Ishikawa (cell line): Measurements from ENCODE around the gene ESYT1.
A peak's percentile ranks its signal among the peaks of the same experiment; 100 is the strongest.

Experiments used
- CEBPB ChIP-seq: IDR thresholded peaks from 2 replicates; pipeline ENCODE4 v1.6.1; 2012
- CREB1 ChIP-seq: IDR thresholded peaks from 2 replicates; pipeline ENCODE4 v1.6.1; 2012; ENCODE audit warnings: low read depth
- EGR1 ChIP-seq: IDR thresholded peaks from 2 replicates; pipeline ENCODE4 v1.6.1; 2012
- EP300 ChIP-seq: IDR thresholded peaks from 2 replicates; pipeline ENCODE4 v1.6.1; 2012; ENCODE audit warnings: borderline replicate concordance
- FOXM1 ChIP-seq: IDR thresholded peaks from 2 replicates; pipeline ENCODE4 v1.6.1; 2012; ENCODE audit warnings: low read depth, borderline replicate concordance
- NFIC ChIP-seq: IDR thresholded peaks from 2 replicates; pipeline ENCODE4 v1.6.1; 2012
- RAD21 ChIP-seq: IDR thresholded peaks from 2 replicates; pipeline ENCODE4 v1.6.1; 2012; ENCODE audit warnings: low read depth
- TAF1 ChIP-seq: IDR thresholded peaks from 2 replicates; pipeline ENCODE4 v1.6.1; 2012; ENCODE audit warnings: low read depth, mild to moderate bottlenecking
- TCF12 ChIP-seq: IDR thresholded peaks from 2 replicates; pipeline ENCODE4 v1.6.1; 2012; ENCODE audit warnings: low read depth
- TEAD4 ChIP-seq: IDR thresholded peaks from 2 replicates; pipeline ENCODE4 v1.6.1; 2012
- USF1 ChIP-seq: IDR thresholded peaks from 2 replicates; pipeline ENCODE4 v1.6.1; 2012
- YY1 ChIP-seq: IDR thresholded peaks from 2 replicates; pipeline ENCODE4 v1.6.1; 2012; ENCODE audit warnings: low read depth
- ZBTB7A ChIP-seq: IDR thresholded peaks from 2 replicates; pipeline ENCODE4 v1.6.1; 2012; ENCODE audit warnings: low read depth
- TF ChIP-seq, protein P1 (sequence below): IDR thresholded peaks from 2 replicates; pipeline ENCODE4 v1.6.1; 2012; ENCODE audit warnings: low read depth, mild to moderate bottlenecking
- TF ChIP-seq, protein P2 (sequence below): IDR thresholded peaks from 2 replicates; pipeline ENCODE4 v1.6.1; 2012

The ESYT1 gene

GRCh38 chr12:56162468-56163290 is 34.6 kb downstream of the ESYT1 start:
- TF ChIP-seq TEAD4 (0 out of 2 replicates have a peak, but pooled peaks have one; percentile 8), CEBPB (no peak), EP300 (no peak)

- TF ChIP-seq RAD21 (no peak), TAF1 (0 out of 2 replicates have a peak, but pooled peaks have one; percentile 23)
These were observed 35.7 kb downstream of the ESYT1 start for GRCh38 chr12:56163533-56164344.

DNA sequence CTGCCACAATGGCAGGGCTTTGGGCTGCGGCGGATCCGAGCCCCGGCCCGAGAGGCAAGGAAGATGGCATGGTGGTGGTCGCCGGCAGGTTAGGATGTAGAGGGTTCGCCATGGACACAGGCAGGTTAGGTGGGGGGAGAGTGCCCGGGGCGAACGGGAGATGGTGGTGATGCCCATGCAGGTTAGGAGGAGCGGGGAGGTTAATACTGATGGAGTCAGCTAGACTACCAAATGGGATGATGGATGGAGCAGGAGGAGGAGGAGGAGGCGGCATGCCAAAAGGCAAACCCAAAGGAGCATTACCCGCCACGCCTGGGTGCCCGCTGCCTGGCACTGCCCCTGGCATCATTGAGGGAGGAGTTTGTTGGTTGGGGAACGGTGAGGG is 36.3 kb downstream of the ESYT1 start:
- no peak for TF ChIP-seq YY1
- no peak for TF ChIP-seq EP300
- TF ChIP-seq ZBTB7A, result no peak
- no peak for TF ChIP-seq TCF12
- no peak for TF ChIP-seq CREB1
- no peak for TF ChIP-seq TAF1
- TF ChIP-seq, protein P1, sequence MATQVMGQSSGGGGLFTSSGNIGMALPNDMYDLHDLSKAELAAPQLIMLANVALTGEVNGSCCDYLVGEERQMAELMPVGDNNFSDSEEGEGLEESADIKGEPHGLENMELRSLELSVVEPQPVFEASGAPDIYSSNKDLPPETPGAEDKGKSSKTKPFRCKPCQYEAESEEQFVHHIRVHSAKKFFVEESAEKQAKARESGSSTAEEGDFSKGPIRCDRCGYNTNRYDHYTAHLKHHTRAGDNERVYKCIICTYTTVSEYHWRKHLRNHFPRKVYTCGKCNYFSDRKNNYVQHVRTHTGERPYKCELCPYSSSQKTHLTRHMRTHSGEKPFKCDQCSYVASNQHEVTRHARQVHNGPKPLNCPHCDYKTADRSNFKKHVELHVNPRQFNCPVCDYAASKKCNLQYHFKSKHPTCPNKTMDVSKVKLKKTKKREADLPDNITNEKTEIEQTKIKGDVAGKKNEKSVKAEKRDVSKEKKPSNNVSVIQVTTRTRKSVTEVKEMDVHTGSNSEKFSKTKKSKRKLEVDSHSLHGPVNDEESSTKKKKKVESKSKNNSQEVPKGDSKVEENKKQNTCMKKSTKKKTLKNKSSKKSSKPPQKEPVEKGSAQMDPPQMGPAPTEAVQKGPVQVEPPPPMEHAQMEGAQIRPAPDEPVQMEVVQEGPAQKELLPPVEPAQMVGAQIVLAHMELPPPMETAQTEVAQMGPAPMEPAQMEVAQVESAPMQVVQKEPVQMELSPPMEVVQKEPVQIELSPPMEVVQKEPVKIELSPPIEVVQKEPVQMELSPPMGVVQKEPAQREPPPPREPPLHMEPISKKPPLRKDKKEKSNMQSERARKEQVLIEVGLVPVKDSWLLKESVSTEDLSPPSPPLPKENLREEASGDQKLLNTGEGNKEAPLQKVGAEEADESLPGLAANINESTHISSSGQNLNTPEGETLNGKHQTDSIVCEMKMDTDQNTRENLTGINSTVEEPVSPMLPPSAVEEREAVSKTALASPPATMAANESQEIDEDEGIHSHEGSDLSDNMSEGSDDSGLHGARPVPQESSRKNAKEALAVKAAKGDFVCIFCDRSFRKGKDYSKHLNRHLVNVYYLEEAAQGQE, result no peak
- no peak for TF ChIP-seq CEBPB
- TF ChIP-seq NFIC, result no peak
- TF ChIP-seq TEAD4, result no peak
- no peak for TF ChIP-seq FOXM1
- no peak for TF ChIP-seq EGR1
- no peak for TF ChIP-seq USF1
- TF ChIP-seq, protein P2, sequence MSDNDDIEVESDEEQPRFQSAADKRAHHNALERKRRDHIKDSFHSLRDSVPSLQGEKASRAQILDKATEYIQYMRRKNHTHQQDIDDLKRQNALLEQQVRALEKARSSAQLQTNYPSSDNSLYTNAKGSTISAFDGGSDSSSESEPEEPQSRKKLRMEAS, result no peak
- no peak for TF ChIP-seq RAD21

GRCh38 chr12:56165369-56165768 is 37.3 kb downstream of the ESYT1 start:
- TF ChIP-seq EGR1 (no peak), CEBPB (no peak), CREB1 (no peak), FOXM1 (no peak), ZBTB7A (no peak), NFIC (no peak)
- TF ChIP-seq, protein P2, result no peak

DNA sequence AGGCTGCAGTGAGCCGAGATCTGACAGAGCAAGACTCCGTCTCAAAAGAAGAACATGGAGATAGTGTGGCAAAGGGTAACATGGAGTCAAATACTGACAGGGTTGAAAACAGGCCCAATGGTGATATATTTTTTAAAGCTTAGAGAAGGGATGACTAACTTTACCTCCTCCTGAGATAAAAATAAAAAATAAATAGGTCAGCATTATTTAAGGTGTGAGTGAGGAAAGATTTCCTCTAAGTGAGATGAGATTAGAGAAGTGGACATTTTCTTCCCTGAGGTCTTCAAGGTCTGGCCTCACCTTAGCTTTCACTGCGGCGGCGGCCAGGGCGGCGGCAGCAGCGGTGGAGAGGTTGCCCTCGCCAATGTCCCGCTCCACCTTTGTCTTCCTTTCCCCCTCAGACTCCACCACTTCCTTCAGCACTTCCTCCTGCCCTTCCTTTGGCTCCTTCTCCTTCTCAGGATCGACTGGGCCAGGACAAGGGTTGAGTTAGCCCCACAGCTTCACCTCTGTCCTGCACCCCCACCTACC is 41.2 kb downstream of the ESYT1 start:
- TF ChIP-seq, protein P1, result no peak
- TF ChIP-seq NFIC, result no peak
- no peak for TF ChIP-seq CEBPB
- TF ChIP-seq RAD21, result no peak
- TF ChIP-seq FOXM1, result no peak
- TF ChIP-seq TAF1, result no peak
- no peak for TF ChIP-seq EP300

- TF ChIP-seq RAD21 (no peak), CEBPB (no peak), YY1 (no peak), EGR1 (no peak), NFIC (no peak), FOXM1 (no peak), TAF1 (no peak), USF1 (no peak), TEAD4 (no peak), ZBTB7A (no peak), EP300 (no peak)
- TF ChIP-seq, protein P1, result no peak
These were observed 44.8 kb downstream of the ESYT1 start for GRCh38 chr12:56172839-56173238.
